ENCODE data around the gene LAMTOR3. TPM values are rescaled to one million over a fixed set of nuclear protein-coding genes. Genes with fewer than 3 reads are reported as not detected.

Gene LAMTOR3
- total and polyA plus RNA-seq, 7 experiments from 2014 or later, result 20.1 to 37.0 (median 30.2) TPM

Other genes starting within 250 kb of the LAMTOR3 start
- not detected for gene C4orf54, start 236.6 kb downstream of the LAMTOR3 start, total RNA-seq
- not detected for gene C4orf54, start 236.6 kb downstream of the LAMTOR3 start, polyA plus RNA-seq
- gene DAPP1, start 77.6 kb downstream of the LAMTOR3 start, total RNA-seq, result 10 to 100 TPM; 10.9 to 49.6 (median 20.7) TPM
- gene DAPP1, start 77.6 kb downstream of the LAMTOR3 start, polyA plus RNA-seq, result 10 to 100 TPM; 17.7 to 23.2 TPM
- gene DNAJB14, start 52.2 kb upstream of the LAMTOR3 start, total RNA-seq, result 10 to 100 TPM; 49.7 to 80.5 (median 54.2) TPM
- gene DNAJB14, start 52.2 kb upstream of the LAMTOR3 start, polyA plus RNA-seq, result 10 to 100 TPM; 51.1 to 60.4 TPM
- 100 to 1,000 TPM in 3 of 5 experiments, 10 to 100 TPM in 2; 82.2 to 407 (median 123) TPM for gene H2AZ1, start 55.8 kb upstream of the LAMTOR3 start, total RNA-seq
- 100 to 1,000 TPM; 381 to 414 TPM for gene H2AZ1, start 55.8 kb upstream of the LAMTOR3 start, polyA plus RNA-seq

All from naive thymus-derived CD4-positive, alpha-beta T cell (primary cell).